IPS-11a (cell line): ENCODE data around the gene BCAM.

ENCODE experiments used
- H3K4me3 ChIP-seq: one replicate; pipeline ENCODE4 v1.5.1; 2013; ENCODE audit warnings: low read depth, low read length, control low read depth

BCAM gene

DNA sequence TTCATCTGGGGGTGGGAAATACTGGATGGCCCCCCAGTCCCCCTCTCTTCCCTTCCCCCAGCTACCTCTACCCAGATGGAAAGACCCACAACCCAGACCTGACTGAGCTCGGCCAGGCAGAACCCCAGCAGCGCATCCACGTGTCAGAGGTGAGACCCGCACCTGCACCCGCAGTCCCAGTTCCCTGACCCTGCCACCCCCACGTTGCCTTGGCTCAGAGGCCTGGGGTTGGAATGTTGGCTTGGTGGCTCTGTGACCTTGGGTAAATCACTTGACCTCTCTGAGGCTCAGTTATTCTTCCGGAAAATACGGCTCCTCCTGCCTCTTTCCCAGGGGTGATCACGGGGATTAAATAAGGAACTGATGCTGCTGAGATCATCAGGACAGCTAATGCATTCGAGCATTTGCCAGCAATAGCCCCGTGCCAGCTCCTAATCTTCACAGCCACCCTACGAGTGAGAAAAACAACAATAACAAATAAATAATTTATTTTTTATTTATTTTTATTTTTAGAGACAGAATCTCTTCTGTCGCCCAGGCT, 18.9 kb upstream of the BCAM start:
- H3K4me3 ChIP-seq, result no peak overlapping the region

DNA sequence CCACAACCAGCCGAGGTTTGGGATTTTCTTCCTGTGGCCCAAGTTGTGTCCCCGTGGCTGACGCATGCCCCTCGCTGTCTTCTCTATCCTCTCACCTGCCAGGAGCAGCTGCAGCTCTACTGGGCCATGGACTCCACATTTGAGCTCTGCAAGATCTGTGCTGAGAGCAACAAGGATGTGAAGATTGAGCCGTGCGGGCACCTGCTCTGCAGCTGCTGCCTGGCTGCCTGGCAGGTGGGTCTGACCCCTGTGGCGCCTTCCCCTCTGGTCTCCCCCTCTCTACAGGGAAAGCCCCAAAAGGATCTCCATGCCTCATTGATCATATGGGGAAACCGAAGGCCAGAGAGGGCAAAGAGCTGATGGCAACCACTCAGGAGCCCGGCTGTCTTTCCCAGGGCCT, 16.6 kb upstream of the BCAM start:
- H3K4me3 ChIP-seq, result no peak overlapping the region

DNA sequence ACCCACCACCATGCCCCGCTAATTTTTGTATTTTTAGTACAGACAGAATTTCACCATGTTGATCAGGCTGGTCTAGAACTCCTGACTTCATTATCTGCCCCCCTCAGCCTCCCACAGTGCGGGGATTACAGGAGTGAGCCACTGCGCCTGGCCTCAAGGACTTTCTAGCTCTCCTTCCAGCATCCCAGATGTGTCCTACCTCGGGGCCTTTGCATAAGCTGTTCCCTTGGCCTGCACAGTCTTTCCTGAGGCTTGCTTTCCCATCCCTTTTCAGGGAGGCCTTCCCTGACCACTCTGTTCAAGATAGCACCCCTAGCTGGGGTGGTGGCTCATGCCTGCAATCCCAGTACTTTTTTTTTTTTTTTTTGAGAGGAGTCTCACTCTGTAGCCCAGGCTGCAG, 14.3 kb upstream of the BCAM start:
- H3K4me3 ChIP-seq, result no peak overlapping the region

DNA sequence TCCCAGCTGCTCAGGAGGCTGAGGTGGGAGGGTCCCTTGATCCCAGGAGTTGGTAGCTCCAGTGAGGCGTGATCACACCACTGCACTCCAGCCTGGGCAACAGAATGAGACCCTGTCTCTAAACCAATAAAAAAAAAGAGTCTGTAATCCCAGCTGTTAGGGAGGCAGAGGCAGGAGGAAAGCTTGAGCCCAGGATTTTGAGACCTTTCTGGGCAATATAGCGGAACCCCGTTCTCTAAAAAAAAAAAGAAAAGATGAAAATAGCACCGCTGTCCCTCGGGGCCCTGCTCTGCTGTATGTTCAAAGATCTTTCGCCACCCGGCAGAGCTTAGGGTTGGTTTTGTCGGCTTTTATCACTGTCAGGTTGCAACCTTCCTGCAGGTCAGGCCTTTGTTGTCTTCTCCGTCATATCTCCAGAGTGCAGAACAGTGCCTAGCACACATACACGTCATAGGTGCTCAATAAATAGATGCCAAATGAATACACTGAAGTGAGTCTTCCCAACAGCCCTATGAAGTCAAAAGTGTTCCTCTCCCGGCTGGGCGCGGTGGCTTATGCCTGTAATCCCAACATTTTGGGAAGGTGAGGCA, 13.4 kb upstream of the BCAM start:
- no peak overlapping the region for H3K4me3 ChIP-seq

DNA sequence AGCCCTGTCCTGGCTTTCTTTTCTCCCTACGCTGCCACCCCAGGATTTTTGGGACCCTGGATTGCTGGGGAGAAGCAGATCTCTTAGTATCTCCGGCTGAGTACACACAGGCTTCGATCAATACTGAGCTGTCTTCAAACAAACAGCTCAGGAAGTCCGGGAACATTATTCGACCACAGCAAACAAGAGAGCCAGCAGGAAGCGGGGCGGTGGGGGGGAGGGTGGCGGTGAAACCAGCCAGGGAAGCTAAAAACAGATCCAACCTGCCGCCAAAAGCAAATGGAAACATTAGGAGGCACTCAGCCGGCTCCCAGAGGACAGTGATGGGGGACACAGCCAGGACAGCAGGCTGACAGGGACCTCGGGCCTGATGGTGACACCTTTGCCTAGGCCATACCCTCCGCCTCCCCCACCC, 12.2 kb upstream of the BCAM start:
- H3K4me3 ChIP-seq, result no peak overlapping the region

DNA sequence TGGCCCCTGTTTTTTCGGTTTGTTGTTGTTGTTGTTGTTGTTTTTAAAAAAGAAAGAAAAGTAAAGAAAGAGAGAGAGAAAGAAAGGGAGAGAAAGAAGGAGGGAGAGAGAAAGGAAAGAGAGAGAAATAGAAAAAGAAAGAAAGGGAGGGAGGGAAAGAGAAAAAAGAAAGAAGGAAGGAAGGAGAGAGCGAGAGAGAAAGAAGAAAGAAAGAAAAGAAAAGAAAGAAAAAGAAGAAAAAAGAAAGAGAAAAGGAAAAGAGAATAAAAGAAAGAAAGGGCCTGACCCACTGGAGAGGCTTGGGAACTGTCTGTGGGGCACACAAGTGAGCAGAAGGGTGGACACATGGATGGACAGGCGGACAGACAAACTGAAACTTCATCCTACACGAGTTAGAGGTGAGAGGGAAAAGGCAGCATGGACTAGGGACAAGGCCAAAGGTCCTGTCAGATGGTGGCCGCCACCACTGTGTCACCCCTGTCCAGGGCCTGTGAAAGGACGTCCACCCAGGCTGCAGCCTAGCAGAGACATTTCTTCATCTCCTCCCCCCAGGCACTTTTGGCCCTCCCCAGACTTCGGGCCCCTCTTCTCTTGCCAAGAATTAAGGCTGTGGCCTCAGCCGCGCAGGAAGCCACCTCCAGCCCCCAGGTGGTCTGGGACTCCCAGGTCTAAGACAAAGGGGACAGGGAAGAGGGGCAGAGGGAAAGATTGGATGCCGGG, 9.1 kb upstream of the BCAM start:
- H3K4me3 ChIP-seq, result no peak overlapping the region

DNA sequence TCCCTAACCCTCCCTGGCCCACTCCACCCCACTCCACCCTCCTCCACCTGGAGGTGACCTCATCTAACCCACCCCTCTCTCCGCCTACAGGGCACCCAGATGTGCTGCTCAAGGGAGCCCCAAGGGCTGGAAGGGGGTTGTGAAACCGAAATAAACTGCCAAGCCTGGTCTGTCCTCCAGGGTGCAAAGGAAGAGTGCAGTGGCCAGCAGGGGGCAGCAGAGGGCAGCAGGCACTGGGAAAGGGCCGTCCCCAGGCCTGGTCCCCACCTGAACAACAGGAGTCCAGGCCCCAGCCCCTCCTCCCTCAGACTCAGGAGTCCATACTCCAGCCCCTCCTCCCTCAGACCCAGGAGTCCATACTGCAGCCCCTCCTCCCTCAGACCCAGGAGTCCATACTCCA, 8.4 kb upstream of the BCAM start:
- H3K4me3 ChIP-seq, result no peak overlapping the region

DNA sequence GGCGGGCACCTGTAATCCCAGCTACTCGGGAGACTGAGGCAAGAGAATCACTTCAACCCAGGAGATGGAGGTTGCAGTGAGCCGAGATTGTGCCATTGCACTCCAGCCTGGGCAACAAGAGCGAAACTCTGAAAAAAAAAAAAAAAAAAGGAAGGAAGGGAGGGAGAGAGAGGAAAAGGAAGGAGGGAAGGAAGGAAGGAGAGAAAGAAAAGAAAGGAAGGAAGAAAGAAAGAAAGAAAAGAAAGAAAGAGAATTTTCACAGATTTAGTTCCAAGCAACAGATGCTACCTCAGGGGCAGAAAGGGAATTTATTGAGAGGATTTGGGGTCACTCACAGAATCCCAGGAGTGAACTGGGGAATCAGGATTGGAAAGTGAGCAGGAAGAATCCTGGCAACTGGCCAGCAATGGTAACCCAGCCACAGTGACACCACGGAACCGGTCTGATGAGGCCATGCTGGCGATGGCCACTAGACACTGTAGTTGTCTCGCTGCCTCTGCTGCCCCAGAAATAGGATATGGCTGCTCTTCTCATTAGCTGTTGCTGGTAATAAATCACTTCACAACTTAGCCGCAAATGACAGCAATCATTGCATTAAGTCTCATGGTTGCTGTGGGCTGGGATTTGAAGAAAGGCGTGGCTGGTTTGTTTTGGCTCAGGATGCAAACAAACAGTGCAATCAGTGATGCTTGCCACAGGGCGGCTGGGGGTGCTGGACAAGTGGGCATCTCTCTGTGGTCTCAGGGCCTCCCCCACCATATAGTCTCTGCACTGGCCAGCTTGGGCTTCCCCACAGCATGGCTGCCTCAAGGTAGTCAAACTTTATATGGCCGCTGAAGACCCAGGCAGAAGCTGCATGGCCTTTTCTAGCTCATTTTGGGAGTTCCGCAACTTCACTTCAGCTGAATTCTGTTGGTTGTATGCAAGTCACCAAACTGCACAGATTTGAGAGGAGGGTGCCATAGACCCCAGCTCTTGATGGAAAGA, 5.2 kb upstream of the BCAM start:
- H3K4me3 ChIP-seq, result no peak overlapping the region

DNA sequence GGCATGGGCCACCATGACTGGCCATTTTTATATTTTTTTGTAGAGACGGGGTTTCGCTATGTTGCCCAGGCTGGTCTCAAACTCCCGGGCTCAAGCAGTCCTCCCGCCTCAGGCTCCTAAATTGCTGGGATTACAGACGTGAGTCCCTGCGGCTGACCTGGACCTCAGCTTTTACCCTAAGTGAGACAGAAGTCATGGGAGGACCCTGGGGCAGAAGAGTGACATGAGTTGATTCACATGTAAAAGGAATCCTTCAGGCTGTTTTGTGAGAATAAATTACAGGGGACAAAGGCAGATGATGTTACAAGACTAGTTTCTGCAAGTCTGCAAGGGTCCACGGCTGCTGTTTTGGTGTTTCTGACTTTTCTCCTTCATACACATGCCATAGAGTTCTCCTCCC, 2.6 kb upstream of the BCAM start:
- no peak overlapping the region for H3K4me3 ChIP-seq

DNA sequence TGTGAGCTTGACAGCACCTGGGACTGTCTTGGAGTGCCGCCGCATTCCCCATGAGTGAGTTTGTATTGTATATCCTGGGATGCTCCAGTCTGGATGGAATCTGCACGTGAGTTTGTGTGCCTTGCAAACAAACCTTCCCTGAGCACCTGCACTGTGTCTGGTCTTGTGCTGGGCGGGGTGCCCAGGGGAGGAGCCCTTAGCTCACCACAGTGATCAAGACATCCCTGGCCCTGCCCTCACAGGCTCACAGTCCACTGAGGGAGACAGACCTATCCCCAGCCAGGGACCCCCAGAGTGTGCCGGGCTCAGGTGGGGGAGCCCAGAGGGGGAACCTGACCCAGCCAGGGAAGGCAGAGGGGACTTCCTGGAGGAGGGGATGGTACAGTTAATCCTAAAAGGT, 1.7 kb upstream of the BCAM start:
- no peak overlapping the region for H3K4me3 ChIP-seq

DNA sequence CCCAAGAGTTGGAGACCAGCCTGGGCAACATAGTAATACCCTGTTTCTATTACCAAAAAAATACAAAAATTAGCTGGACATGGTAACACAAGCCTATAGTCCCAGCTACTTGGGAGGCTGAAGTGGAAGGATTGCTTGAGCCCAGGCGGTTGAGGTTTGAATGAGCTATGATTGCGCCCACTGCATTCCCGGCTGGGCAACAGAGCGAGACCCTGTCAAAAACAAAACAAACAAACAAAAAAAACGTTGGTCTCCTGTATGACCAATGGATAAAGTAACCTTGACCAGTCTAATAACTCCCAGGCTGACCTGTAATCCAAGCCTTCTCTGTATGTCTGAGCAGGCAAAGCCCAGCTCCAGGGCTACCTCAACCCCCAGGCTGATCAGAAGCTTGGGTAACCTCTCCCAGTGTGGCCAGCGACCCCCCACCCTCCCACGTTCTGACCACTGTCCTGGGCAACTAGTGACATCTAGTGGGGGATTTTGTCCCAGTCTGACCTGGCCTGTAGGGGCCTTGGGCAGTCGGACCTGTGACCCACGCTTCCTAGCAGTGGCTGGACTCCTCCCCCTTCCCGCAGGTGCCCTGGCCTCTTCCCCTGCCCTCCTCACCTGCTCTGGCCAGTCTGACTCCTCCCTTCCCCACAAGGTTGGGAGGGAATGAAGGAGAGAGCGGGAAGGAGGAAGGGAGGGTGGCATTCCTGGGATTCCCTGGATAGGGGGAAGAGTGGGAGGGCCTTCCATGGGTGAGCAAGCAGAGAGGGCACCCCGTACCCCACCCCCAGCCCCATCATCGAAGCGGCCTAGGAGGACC, 1.0 kb upstream of the BCAM start:
- H3K4me3 ChIP-seq, result no peak overlapping the region

DNA sequence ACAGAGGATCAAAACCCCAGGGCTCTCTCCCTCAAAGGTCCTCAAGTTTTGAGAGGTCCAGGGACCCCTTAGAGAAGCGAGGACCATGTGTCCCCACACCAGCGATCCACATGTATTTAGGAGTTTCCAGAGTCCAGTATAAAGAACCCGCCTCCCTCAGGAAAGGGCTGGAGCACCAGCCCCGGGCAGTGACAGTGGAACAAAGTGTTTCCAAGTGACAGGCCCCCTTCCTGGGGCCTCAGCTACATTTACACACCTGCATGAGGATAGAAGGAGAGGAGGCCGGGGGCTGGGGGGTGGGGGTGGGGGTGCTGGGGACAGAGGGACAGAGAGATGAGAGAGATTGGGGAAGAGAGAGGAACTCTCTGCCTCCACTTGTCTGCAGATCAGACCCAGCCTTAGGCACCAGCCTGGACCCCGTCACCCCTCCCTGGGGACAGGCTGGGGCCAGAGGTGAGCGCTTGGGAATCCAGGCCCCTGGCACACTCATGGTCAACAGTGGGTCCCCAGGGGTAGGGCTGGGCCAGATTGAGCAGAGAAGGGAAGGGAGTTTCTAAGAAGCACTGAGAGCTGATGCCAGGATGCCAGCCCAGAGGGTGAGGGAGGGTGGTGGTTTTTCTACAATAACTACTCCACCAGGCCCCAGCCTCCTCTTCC, 802 bp downstream of the BCAM start:
- H3K4me3 ChIP-seq, result peak overlapping the region; percentile 69

DNA sequence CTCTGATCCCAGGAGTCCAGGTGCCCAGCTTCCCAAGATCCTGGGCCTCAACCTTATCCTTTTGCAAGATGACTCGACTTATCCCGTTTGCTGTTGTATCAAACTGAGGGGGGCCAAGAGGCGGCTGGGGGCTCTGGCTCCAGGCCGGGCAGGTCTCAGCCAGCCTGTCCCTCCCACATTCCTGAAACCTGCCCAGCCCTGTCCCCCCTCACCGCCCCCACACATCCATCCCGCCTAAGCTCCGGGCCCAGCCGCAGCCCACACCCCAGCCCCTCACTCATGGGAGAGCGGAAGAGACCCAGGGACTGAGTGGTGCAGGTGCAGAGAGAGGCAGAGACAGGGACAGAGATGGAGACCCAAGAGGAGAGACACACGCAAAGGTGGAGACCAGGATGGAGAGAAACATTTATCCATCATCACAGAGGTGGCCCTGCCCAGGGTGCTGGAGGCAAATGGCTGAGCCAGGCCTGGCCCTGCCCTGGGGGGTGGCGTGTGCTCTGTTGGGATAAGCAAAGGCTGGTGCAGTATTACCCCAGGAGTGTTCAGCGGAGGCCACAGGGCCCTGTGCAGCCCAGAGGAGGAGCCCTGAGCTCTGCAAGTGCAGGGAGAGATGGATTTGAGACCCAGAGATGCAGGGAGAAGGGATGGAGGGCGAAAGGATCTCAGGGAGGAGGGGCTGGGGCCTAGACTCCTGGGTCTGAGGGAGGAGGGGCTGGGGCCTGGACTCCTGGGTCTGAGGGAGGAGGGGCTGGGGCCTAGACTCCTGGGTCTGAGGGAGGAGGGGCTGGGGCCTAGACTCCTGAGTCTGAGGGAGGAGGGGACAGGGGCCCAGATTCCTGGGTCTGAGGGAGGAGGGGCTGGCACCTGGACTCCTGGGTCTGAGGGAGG, 1.6 kb downstream of the BCAM start:
- H3K4me3 ChIP-seq, result no peak overlapping the region

DNA sequence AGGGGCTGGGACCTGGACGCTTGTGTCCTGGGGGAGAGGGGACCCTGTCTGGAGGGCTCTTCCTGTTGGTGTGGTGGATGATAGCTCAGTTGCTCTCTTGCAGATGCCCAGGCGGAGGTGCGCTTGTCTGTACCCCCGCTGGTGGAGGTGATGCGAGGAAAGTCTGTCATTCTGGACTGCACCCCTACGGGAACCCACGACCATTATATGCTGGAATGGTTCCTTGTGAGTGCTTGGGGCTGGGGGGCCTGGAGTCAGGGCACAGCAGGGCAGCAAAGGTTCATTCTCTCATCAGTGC, 2.2 kb downstream of the BCAM start:
- H3K4me3 ChIP-seq, result no peak overlapping the region

DNA sequence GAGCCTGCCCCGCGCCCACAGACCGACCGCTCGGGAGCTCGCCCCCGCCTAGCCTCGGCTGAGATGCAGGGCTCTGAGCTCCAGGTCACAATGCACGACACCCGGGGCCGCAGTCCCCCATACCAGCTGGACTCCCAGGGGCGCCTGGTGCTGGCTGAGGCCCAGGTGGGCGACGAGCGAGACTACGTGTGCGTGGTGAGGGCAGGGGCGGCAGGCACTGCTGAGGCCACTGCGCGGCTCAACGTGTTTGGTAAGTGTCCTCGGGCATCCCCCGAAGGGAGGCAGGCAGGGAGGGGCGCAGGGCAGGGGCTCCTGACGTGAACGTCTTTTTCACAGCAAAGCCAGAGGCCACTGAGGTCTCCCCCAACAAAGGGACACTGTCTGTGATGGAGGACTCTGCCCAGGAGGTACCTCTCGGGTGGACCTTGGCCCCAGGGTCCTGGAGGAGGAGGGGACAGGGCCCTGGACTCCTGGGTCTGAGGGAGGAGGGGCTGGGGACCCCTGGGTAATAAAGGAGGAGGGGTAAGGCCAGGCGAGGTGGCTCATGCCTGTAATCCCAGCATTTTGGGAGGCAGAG, 3.3 kb downstream of the BCAM start:
- no peak overlapping the region for H3K4me3 ChIP-seq

DNA sequence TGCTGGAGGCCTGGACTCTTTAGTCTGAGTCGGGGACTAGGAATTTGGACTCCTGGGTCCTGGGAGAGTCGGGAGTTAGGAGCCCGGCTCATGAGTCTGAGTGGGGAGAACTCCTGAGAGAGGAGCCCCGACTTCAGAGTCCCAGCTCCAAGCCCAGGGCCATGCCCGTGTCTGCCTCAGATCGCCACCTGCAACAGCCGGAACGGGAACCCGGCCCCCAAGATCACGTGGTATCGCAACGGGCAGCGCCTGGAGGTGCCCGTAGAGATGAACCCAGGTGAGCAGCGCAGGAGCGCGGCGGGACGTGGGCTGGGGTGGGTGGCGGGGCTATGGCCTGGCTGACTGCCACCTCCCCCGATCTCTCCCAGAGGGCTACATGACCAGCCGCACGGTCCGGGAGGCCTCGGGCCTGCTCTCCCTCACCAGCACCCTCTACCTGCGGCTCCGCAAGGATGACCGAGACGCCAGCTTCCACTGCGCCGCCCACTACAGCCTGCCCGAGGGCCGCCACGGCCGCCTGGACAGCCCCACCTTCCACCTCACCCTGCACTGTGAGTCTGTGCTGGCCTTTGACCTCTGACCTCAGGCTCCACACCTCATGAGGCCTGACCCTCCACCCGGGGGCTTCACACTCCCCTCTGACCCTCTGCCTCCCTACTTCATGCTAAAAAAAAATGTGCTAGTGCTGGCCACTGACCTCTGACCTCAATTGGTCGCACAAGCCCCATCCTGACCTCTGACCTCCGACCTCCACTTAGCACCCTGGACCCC, 4.4 kb downstream of the BCAM start:
- no peak overlapping the region for H3K4me3 ChIP-seq

DNA sequence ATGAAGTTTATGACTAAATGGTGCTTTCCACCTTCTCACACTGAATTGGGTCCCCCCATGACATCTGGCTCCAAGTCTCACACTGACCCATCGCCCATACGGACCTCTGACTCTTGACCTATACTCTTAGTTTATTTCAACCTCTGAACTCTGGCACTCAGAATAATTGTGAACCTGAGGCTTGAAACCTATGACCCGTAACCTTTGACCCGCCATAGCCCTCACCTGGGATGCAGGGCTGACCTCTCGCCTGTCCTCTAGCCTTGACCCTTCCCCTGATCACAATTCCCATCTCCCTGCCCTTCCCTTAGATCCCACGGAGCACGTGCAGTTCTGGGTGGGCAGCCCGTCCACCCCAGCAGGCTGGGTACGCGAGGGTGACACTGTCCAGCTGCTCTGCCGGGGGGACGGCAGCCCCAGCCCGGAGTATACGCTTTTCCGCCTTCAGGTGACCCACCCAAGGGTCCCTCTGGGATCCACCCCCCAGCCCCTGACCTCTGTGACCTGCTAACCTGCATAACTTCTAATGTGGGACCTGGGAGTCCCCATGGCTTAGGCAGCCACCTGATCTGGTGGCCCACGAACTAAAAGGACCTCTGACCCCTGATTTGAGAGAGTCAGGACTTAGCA, 5.1 kb downstream of the BCAM start:
- no peak overlapping the region for H3K4me3 ChIP-seq

DNA sequence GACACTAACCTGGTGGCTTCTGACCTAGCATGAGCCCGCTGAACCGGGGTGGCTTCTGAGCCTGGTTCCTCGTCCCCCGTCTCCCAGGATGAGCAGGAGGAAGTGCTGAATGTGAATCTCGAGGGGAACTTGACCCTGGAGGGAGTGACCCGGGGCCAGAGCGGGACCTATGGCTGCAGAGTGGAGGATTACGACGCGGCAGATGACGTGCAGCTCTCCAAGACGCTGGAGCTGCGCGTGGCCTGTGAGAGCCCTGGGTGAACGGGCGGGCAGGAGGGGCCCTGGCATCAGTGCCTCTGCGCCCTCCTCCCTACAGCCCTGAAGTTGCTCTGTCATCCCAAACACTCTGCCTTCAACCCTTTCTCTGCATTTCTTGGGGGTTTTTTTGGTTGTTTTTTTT, 5.6 kb downstream of the BCAM start:
- no peak overlapping the region for H3K4me3 ChIP-seq
